VCaP (cell line): ENCODE results near the gene MCF2L.

ENCODE experiments used
- H3K27ac ChIP-seq: fragments of 450-650 bp; 2 replicates; pipeline ENCODE4 v1.5.1; 2017
- TF ChIP-seq, protein P1 (sequence below): fragments of 450-650 bp; conservative IDR thresholded peaks from 2 replicates; pipeline ENCODE4 v1.5.1; 2017; ENCODE audit warnings: mild to moderate bottlenecking, moderate library complexity

MCF2L gene

GRCh38 chr13:113042456-113042855, 73.4 kb downstream of the MCF2L start:
- H3K27ac ChIP-seq = no peak overlapping the region
- TF ChIP-seq, protein P1, sequence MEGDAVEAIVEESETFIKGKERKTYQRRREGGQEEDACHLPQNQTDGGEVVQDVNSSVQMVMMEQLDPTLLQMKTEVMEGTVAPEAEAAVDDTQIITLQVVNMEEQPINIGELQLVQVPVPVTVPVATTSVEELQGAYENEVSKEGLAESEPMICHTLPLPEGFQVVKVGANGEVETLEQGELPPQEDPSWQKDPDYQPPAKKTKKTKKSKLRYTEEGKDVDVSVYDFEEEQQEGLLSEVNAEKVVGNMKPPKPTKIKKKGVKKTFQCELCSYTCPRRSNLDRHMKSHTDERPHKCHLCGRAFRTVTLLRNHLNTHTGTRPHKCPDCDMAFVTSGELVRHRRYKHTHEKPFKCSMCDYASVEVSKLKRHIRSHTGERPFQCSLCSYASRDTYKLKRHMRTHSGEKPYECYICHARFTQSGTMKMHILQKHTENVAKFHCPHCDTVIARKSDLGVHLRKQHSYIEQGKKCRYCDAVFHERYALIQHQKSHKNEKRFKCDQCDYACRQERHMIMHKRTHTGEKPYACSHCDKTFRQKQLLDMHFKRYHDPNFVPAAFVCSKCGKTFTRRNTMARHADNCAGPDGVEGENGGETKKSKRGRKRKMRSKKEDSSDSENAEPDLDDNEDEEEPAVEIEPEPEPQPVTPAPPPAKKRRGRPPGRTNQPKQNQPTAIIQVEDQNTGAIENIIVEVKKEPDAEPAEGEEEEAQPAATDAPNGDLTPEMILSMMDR = no peak

DNA sequence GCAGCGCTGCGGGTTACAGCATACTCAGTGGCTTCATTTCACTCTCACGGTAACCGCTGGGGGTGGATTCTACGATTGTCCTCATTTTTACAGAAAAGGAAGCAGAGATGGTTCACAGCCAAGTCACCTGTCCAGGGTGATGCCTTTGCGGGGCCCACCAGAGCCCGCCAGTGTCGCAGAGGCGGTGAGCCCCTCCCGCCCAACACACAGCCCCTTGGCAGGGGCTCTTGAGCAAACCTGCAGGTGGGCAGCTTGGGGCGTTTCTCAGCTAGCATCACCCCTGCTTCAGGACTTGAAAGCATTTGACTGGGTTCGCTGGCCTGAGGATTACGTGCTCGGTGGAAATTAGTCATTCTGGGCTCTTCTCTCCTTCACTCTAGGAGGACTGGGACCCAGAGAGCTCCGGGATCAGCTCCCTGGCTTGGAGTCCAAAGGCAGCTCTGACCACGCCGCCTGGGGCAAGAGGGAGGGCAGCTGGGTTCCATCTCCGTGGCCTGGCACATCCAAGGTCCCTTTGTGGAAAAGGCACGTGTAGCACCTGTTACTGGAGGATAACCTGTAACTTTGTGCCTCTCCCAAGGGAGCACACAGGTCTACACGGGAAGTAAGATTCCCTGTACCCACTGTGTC, 74.1 kb downstream of the MCF2L start:
- H3K27ac ChIP-seq = no peak overlapping the region
- TF ChIP-seq, protein P1 = no peak

DNA sequence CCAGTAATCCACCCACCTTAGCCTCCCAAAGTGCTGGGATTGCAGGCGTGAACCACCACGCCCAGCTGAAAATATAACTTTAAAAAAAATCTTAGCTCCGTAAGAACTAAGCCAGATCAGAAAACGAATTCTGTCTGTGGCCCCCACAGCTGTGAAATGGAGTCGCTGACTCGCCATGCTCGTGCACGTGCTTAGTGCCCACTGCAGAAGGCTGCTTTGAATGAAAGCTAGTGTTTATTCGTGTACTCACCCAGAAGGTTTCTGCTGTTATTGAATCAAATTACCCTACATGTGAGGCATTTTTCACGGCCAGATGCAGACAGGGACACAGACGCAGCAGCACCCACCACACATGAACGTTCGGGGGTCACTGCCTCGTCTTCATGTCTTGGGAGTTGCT, 74.9 kb downstream of the MCF2L start:
- no peak overlapping the region for H3K27ac ChIP-seq
- TF ChIP-seq, protein P1 = no peak

DNA sequence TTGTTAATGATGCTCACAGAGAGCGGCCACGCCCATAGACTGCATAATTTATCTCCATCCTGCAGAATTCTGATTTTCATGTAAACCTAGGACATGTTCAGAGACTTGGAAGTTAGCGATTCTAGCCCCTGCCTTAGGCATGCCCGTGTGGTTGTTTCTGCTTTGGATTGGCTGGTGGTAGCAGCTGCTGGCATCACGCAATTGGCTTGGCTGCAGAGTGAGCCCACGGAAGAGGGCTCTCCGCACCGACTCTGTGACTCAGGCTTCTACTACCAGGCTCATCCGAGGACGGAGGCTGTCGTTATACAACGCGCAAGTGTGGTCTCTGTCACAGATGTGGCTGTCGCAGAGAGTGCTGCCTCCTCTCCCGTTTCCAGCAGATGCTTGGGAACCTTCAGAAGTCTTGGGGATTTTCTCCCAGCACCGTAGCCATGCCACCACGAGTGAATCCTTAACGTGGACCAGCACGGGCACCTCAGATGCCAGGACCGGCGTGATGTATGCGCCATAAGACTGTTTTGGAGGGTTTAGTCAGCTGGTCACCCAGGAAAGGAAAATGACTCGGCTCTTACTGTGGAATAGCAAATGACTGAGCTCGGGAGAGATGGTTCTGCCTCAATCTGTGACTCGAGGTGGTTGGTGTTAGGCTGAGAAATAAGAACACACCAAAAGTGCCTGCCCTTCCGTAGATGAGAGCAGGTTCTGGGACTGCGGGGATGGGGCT, 75.5 kb downstream of the MCF2L start:
- H3K27ac ChIP-seq = no peak overlapping the region
- TF ChIP-seq, protein P1 = no peak

- TF ChIP-seq, protein P1 = no peak
Observed at GRCh38 chr13:113045251-113046127, 76.5 kb downstream of the MCF2L start.

GRCh38 chr13:113046128-113046882, 77.3 kb downstream of the MCF2L start:
- TF ChIP-seq, protein P1 = no peak
- H3K27ac ChIP-seq = no peak overlapping the region

More at GRCh38 chr13:113045251-113046127, 76.5 kb downstream of the MCF2L start:
- no peak overlapping the region for H3K27ac ChIP-seq

- no peak overlapping the region for H3K27ac ChIP-seq
- TF ChIP-seq, protein P1 = no peak
Observed at GRCh38 chr13:113046883-113047244, 77.8 kb downstream of the MCF2L start.
